Activated naive CD8-positive, alpha-beta T cell treated with anti-CD3 and anti-CD28 coated beads, Interleukin-2, amount 50 U/mL, for 16 hours (primary cell): ENCODE data around the gene WDR7.

ENCODE experiments used
- DNase-seq: peaks from one replicate; pipeline ENCODE4 v3.0.0-alpha.2; 2020; ENCODE audit warnings: low read depth, low spot score

WDR7 gene

GRCh38 chr18:57078614-57079013 lies 427.5 kb downstream of the WDR7 start:
- DNase-seq = no peak

DNA sequence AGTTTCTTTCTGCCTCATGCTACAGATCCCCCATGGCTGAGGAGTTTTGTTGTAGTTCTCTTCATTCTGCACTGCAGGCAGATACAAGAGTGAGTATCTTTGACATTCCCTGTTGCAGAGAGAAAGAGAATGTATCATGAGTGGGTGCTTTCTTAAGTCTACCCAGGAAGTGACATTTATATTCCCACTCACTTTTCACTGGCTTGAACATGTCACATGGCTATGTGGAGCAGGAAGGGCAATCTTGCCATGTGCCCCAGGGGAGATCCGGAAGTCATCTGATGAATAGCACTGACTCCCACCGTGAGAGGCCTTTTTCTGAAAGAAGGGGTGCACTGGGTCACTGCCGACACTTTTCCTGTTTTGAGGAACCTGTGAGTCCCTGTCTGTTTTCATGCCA lies 429.3 kb downstream of the WDR7 start:
- DNase-seq = no peak

- DNase-seq = no peak
Observed at GRCh38 chr18:57081899-57082298, 430.7 kb downstream of the WDR7 start.

DNA sequence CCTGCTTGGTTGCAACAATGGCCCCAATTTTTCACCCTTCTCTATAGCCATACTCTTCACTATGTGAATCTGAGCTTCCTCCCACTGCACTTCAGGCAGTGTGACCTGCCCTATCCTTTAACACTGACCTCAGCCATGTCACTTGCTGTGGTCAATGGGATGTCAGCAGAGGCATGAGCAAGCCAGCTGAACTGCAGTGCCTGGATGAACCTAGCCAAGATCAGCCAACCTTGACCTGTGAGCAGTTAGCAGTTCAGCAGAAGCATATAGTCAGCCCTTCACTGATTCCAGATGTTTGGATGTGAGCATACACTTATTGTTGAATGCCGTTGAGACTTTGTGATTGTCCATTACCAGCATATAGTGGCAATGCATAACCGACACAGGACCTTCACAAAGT lies 432.3 kb downstream of the WDR7 start:
- no peak for DNase-seq

DNA sequence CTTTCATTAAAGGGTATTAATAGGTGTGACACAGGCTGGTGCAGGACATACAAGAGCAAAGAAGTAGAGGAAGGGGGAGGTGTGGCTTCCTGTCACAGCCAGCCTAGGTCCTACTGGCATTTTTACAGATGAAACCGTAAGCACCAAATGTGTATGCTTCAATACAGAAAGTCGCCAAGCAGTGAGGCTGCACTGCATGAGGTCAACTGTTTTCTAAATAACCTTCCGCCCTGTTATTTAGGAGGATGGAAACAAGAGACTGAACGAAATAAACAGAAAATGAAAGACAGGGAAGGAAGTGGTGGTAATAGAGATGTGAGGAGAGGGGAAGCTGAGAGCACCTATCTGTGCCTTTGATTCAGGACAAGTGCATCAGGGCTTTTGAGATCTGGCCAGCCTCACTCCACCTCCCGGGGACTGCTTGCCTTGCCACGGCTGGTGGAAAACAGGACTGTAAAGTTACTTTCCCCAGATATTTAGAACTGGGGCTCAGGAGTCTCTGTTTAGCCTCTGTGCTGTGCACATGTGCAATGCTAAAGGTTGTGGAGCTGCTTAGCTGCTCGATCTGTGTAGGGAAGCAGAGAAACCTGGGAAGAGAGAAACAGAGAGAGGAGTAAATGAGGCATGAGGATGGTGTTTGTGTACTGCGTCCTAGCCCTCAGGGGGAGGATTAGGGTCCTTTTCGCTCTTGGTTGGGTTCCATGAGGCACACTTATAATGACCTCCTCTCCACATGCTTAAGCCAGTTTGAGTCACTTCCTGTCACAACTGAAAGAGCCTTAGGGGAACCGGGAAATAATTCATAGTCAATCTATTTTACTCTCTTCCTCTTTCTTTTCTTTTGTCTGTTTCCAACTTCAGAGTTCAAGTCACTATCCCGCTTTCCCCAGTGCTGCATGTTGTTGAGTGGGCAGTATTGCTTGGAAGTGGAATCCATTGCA lies 433.4 kb downstream of the WDR7 start:
- DNase-seq = no peak

- DNase-seq = no peak
Observed at GRCh38 chr18:57085371-57085770, 434.2 kb downstream of the WDR7 start.

DNA sequence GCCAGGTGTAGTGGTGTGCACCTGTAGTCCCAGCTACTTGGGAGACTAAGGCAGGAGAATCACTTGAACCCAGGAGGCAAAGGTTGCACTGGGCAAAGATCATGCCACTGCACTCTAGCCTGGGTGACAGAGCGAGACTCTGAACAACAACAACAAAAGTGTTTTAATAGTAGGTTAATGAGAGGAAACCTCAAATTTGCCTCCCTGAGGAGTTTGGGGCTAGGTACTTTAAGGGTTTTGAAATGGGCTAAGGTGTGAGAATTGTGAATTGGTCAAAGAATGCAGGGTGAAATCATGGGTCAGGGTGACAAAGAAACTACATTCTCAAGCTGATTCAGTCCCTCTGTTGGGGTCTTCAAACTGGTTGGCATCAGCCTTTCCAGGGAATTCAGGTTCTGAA lies 435.0 kb downstream of the WDR7 start:
- no peak for DNase-seq
